HG03108 (cell line): ENCODE measurements around the gene FYTTD1.

Experiments
- ATAC-seq: cut with Tn5 transposase; IDR thresholded peaks from one replicate; pipeline ENCODE4 v1.9.1; 2021; ENCODE audit warnings: moderate library complexity; ENCODE audit not compliant: unreplicated experiment

The FYTTD1 gene

DNA sequence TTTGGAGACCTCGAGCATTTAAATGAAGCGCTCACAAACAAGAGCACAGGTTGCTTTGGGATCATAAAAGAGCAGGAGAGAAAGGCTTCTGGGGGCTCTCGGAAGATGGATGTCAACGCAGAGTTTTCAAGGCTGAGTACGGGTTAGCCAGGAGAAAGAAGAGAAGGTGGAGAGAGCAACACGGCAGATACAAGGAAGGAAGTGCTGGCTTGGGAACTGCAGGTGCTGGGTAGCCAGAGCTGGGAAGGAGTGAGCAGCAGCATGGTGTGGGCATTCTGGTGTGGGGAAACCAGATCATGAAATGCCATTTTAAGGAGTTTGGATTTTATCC is 12.4 kb upstream of the FYTTD1 start:
- no peak for ATAC-seq

DNA sequence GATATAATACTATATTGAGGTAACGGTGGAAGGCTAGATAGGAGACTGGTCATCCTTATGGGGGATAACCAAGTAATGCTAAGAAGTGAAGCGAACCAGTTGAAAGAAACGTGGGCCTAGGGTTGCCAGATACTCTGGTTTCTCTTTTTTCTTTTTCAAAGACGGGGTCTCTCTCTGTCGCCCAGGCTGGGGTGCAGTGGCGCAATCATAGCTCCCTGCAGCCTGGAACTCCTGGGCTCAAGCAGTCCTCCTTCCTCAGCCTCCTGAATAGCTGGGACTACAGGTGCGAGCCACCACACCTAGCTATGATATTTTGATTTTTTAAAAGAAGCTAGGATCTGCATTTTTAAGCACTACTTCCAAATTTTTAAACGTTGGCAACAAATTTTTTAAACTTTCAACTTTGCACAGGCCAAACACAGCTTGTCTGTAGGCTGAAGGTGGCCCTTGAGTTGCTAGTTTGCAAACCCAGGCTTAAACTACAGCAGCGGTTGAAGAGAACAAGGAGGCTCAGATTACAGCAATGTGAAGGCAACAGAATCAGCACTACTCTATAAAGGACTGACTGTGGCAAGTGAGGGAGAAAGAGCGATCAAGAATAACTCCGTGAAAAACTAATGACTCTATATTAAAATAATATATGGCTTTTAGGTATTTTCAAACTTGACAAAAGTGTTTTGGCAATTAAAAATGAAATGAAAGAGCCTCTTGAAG is 11.8 kb upstream of the FYTTD1 start:
- ATAC-seq, result no peak

DNA sequence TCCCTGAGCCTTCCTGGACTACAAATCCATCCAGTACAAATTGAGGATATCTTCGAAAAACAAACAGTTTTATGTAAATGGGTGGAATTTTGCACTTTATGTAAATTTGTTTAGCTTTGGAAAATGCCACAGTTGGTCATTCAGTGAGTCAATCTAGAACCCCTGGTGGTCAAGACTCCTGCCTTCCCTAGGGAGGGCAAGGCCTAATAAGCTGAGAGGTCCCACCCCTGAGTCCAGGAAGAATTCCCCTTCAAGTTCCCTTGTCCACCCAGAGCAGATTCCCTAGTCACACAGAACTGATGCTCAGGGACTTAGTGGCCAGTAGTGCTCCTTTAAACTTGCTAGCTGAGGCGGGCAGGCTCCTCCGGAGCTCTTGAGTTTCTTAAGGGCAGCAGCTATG is 6.9 kb upstream of the FYTTD1 start:
- ATAC-seq, result no peak

DNA sequence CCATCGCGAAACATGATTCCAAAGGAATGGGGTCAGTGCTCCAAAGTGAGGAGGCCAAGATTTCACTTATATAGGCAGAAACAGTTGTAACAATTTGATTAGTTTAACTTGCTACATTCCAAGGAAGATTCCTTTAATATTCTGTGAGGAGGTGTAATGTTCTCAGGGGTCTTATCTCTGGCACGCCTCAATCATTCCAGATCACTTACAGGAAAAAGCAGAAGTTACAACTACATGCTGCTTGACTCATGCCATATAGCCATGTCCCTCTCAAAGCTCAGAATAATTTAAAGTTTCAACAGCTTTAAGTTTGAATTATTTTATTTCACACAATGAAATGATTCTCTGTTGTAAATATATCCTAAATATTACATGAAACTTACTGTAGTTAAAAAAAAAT is 3.5 kb upstream of the FYTTD1 start:
- ATAC-seq, result no peak

DNA sequence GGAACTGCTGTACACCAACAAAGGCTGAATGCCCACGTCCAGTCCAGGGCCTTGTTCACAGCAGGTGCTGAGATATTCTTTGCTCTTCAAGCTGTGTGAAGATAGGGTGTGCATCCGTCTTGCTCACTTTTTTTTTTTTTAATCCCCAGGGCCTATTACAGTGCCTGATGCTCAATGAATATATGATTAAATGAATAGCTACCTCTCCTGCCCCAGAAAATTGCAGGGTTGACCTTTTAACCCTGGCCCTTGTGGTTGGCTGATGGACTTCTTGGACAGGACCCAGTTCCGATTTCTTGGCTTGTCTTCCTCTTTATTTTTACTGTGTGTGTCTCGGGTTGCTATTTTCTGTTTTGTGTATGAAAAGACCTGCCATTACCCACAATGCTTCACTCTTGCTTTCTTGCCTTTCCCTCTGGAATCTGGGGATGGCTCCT is 2.9 kb upstream of the FYTTD1 start:
- ATAC-seq, result no peak

DNA sequence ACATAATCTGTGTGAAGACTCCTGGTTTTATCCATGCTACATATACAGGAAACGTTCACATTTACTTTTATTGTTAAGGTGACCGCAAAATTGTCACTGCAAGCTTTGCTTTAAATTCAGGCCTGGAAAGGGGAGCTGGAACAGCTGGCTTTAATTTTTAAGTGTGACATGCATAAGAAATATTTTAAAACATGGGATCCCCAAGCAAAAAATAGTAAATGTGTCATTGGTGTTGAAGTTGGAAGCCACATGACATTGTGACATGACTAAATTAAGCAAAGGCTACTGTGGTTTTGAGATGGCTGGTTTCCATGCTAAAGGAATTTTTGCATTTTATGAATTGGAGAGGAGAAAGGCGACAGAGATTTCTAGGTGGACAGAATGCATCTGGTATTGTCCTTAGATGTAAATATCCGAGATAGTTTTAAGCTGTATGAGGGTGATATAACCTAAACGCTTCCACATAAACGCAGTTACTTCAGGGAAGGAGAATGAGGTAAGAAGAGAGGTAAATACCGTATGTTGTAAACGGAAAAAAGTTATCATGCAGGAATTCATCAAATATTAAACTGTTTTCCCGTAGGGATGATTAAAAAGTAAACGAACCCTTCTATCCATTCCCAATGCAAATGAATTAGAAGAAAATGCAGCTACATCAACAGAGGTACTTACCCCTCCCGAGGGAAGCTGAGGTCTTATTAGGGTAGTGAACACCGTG is 927 bp upstream of the FYTTD1 start:
- ATAC-seq, result no peak

DNA sequence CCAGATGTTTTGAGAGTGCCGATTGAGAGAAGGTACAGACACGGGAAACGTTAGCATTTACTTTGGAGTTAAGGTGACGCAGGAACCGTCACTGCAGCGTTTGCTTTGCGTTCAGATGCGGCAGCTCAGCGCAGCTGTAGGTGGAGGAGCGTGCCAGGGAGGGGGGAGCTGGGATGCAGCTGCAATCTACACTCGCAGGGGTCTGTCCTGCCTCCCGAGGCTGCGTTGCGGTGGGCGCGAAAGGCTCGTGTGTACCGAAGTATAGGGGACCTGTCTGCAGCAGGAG is 425 bp upstream of the FYTTD1 start:
- ATAC-seq, result peak; percentile 15

DNA sequence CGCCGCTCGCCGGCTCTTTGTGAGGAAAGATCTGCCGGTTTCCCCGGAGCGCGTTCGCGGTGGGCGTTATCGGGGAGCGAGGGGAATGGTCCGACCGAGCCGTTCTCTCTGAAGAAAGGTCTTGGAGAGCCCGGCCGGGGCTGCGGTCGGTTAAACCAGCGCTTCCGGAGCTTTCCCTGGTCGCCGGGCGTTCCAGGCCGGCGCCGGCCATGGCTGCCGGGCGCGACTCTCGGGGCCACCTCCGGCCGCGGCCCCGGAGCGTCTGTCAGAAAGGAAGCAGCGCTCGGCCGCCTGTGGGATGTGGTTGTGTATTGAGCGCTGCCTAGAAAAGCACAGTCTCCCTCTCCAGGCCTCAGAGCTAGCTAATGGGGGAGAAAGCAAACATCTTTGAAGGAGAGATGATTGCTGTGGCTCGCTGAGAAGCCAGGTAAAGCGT is 731 bp downstream of the FYTTD1 start:
- peak; percentile 38 for ATAC-seq

DNA sequence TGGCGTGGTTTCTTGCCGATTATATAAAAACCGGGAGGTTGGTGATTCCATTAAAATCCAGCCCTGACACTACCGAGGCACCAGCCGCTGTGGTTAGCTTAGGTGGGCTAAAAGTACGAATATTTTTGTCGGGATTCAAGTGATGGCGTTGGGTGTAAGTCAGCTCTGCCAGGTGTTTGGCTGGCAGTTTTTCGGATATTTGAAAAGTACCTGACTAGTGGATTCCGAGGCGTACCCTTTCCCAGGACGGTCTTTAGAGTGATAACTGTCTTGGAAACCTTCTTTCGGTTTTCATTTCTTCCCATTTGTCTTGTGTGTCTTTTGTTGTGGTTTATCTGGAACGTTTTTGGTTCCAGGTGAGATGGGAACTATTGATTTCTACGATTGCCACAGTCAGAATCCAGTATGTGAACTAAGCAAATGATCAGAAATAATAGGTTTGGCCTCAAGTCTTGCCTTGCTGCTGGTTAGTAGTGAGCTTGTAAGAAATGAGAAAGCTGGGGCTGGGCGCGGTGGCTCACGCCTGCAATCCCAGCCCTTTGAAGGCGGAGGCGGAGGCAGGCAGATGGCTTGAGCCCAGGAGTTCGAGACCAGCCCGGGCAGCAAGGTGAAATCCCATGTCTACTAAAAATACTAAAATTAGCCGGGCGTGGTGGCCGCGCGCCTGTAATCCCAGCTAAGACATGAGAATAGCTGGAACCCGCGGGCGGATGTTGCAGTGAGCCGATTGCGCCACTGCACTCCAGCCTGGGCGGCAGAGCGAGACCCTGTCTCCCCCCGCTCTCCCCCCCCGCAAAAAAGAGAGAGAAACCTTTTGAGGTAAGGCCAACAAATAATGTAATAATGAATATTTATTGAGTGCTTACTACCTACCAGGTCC is 1.4 kb downstream of the FYTTD1 start:
- peak; percentile 2 for ATAC-seq

DNA sequence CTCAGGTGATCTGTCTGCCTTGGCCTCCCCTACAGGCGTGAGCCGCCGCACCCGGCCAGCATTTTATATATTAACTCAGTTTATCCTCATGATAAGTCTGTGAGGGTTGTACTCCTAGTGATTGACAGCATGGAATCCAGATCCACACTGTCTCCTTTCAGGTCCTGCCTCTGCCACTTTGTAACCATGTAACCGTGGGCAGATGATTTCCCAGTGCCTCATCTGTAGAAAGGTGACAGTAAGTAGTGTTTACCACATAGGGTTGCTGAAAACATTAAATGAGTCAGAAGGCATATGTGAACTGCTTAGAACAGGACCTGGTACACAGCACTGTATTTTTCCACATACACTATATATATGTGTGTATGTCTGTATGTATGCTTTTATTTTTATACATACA is 2.4 kb downstream of the FYTTD1 start:
- no peak for ATAC-seq

DNA sequence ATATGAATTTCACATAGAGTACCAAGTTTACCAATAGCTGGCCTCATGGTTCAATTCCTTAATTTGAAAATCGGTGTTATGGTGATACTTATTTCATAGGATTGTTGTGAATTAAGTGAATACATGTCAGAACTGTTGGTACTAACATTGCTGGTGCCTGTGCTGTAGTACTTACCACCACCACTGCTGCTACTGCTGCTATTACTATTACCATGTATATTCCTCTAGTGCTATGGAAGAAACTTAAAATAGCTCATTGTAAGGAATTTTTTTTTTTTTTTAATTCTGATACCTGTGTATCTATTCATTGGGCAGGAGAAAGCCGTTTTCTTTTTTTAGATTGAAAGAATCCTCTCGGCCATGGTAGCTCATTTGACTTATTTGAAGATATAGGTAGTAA is 3.6 kb downstream of the FYTTD1 start:
- no peak for ATAC-seq

DNA sequence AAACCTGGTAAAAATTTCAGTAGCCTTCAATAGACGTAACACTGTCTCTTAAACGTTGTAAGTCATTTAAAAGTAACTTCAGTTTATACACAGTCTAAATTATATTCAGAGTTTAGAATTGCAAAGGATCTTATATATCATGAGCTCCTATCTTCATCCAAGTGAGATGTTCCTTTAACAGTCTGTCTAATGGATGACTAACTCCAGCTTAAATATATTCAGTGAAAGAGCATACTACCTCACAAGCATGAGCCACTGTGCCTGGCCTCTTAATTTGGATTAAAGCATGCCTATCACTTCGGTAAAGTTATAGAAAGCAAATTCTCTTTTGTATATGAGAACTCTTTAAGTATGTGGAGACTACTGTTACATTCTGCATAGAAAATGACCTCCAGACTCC is 7.0 kb downstream of the FYTTD1 start:
- ATAC-seq, result no peak

DNA sequence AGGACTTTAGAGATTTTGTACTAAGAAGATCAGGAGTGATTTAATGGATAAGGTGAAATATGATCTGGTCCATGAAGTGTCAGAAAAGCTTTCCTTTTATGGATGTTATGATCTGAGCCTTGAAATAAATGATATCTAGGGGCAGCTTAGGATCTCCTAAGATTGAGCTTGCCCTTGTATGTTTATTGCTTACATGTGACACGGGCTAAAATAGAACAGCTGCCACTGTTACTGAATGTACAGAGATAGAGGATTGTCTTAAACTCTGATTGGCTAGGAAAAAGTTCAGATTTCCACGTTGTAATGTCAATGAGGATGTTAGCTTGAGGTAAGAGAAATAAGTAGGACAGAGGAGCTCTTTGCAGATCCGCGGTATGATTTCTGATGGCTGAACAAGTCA is 8.8 kb downstream of the FYTTD1 start:
- ATAC-seq, result no peak

DNA sequence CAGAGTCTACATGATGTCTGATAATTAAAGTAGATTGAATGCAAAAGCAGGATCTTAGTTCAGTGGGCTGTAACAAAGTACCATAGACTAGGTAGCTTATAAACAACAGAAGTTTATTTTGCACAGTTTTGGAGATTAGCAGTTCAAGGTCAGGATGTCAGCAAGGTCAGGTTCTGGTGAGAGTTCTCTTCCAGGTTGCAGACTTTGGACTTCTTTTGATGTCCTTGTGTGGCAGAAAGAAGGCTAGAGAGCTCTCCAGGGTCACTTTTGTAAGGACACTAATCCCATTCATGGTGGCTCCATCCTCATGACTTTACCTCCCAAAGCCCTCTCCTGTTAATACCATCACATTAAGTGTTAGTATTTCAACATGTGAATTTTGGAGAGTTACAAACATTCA is 12.1 kb downstream of the FYTTD1 start:
- ATAC-seq, result no peak

DNA sequence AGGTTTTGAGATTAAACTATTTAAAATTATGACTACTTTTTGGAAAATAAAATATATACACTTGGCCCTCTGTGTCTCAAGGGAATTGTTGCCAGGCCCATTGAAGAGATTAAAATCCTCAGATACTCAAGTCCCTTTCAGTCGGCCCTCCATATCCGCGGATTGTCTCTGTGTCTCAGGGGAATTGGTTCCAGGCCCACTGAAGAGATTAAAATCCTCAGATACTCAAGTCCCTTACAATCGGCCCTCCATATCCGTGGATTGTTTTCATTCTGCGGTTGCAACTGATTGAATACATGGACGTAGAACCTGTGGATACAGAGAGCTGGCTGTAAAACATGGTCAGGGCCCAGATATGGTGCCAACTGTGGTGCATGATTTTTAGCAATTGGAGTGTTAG is 25.6 kb downstream of the FYTTD1 start:
- ATAC-seq, result no peak

DNA sequence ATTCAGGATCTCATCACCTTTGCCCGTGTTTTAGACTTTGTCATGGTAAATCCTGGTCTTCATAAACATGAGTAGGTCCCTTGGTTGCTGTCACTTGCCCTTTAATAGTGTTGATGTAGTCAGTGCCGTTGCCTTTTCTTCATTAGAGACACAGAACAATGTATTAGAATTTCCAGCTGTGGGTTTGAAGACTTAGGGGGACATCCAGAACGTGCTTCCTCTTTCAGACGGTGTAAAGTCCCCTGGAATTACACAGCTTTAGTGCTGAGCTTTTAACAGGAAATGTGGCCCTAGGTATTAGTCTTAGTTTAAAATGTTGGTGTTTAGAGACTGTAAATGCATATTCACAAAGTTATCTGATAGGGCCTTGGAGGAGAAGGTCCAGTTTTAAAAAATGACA is 32.5 kb downstream of the FYTTD1 start:
- no peak for ATAC-seq

DNA sequence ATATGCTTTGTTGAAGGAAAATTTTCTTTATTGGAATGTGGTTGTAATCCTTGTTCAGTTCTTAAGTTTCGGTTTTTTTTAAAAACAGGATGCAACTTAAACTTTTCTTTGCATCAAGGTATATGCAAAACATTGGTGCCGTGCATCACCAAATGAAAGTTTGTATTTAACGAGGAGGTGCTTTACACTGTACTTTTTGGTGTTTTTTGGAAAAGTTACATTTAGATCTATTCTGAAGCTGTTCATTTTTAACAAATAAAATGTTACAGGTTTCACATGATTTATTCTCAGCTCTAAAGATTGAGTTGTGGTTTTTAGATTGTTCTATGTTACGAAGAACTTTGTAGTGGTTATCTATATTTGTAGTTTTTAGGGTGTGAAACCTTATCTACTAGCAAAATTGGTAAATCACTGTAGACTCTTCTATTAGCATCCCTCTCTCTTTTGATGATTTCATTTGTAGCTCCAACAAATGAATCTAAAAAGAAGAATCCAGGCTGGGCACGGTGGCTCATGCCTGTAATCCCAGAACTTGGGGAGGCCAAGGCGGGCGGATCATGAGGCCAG is 34.4 kb downstream of the FYTTD1 start:
- no peak for ATAC-seq

DNA sequence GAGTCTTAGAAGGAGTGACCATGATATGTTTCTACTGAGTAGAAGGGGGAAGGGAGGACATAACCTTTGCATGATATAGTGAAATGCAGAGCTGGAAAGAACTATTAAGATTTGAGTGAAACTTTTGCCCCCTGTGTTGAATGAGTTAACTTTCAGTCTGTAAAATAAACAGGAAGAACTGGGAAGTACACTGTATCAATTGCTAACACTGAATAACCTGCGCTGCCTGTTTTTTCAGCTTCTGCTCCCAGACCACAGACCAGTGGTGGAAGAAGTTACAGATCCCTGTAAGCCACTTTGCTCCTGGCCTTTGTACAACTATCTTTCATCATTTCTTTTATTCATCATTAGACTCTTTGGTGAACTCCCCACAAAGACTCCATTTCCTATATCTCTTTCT is 37.7 kb downstream of the FYTTD1 start:
- ATAC-seq, result no peak

DNA sequence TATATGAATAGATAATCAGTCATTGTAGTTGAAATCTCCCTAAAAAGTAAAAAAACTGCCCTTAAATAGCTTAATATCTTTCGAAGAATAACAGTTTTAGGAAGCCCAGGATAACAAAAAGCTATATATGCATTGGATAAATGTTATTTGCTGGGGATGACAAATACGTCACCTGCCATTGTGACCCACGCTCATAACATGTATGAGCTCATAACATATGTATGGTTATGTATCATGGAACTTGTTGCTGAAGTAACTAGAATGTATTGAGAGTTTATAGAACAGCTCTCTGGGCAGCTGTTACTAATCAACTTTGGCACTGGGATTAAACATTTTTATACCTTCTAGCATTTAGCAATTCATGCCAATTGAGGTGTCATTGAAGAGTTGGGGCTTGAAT is 39.6 kb downstream of the FYTTD1 start:
- ATAC-seq, result no peak

DNA sequence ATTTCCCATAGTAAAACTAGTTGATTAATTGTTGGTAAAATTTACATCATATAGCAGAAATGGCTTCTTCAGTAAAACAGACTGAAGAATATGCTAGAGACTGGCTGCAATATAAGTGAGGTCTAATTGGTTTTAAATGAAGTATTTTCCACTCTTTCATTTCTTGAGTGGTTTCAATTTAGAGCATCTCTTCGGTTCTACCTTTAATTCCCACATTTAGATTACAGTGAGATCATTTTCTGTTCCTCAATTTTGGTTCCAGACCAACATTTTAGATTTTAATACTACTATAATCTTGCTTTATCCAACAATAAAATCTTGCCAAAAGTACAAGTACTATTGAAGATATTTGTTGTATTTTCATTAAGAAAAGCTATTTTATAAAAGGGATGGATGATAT is 40.4 kb downstream of the FYTTD1 start:
- ATAC-seq, result no peak

DNA sequence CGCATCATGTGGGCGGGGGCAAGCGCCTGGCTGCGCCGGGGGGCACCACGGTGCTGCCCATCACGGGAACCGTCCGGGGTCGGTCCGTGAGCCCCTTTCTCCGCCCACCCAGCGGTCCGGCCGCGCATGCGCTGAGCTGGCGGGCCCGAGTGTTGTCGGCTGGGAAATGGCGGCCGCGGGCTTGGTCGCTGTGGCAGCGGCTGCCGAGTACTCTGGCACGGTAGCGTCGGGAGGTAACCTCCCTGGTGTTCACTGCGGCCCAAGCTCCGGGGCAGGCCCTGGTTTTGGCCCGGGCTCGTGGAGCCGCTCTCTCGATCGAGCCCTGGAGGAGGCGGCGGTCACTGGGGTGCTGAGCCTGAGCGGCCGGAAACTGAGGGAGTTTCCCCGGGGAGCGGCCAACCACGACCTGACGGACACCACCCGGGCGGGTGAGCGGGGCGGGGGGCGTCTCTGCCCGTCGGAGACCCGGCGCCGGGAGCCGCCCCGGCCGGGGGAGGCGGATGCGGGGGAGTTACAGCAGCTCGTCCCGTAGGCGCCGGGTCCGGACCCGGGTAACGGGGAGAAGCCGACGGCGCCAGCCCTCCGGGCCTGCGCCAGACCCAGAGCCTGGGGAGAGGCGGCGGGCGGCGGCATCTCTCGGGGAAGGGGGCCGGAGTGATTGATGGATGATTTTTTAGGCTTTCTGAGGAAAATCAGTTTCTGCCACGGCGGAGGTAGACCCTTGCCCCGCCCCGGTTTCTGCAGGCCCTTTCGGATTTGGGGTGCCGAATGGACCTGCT is 41.6 kb downstream of the FYTTD1 start, which contains the start of gene LRCH3:
Gene LRCH3, plus strand, starts transcription at position 142 of the 779 bp plus-strand sequence. Its CDS starts 25 bp downstream, at position 167.
- ATAC-seq, result peak; percentile 79
